GM19372 (cell line): ENCODE data around the gene KIF13A.
A peak's percentile ranks its signal among the peaks of the same experiment; 100 is the strongest.
"Not testable (repeated sequence)": the region's sequence is repeated elsewhere in the genome, so short reads cannot be mapped to it uniquely, and the experiment has no call there.

Experiments
- ATAC-seq: cut with Tn5 transposase; IDR thresholded peaks from one replicate; pipeline ENCODE4 v1.9.1; 2021; ENCODE audit warnings: mild to moderate bottlenecking, low read depth, moderate library complexity; ENCODE audit not compliant: unreplicated experiment

Gene KIF13A

GRCh38 chr6:17971128-17972073 is 16.0 kb downstream of the KIF13A start:
- ATAC-seq, result no peak

GRCh38 chr6:17968876-17969275 is 18.6 kb downstream of the KIF13A start:
- no peak for ATAC-seq

- ATAC-seq, result no peak
These were observed 19.5 kb downstream of the KIF13A start for GRCh38 chr6:17967668-17968518.

GRCh38 chr6:17966451-17966850 is 21.0 kb downstream of the KIF13A start:
- ATAC-seq, result no peak

GRCh38 chr6:17965397-17965796 is 22.0 kb downstream of the KIF13A start:
- ATAC-seq, result no peak

- ATAC-seq, result no peak
These were observed 22.8 kb downstream of the KIF13A start for GRCh38 chr6:17964633-17965032.

- ATAC-seq, result no peak
These were observed 24.9 kb downstream of the KIF13A start for GRCh38 chr6:17962436-17963031.

GRCh38 chr6:17959302-17959701 is 28.1 kb downstream of the KIF13A start:
- ATAC-seq, result no peak

- ATAC-seq, result no peak
These were observed 29.4 kb downstream of the KIF13A start for GRCh38 chr6:17957904-17958620.

- peak; percentile 54 for ATAC-seq
These were observed 29.9 kb downstream of the KIF13A start for GRCh38 chr6:17957498-17957897.

GRCh38 chr6:17957086-17957485 is 30.3 kb downstream of the KIF13A start:
- ATAC-seq, result no peak

- no peak for ATAC-seq
These were observed 37.3 kb downstream of the KIF13A start for GRCh38 chr6:17950095-17950494.

- no peak for ATAC-seq
These were observed 38.3 kb downstream of the KIF13A start for GRCh38 chr6:17949168-17949567.

GRCh38 chr6:17948725-17949124 is 38.7 kb downstream of the KIF13A start:
- no peak for ATAC-seq

GRCh38 chr6:17947574-17947973 is 39.9 kb downstream of the KIF13A start:
- ATAC-seq, result not testable (repeated sequence)

GRCh38 chr6:17945575-17945974 is 41.9 kb downstream of the KIF13A start:
- ATAC-seq, result no peak

- ATAC-seq, result no peak
These were observed 42.3 kb downstream of the KIF13A start for GRCh38 chr6:17945111-17945510.

- ATAC-seq, result no peak
These were observed 46.1 kb downstream of the KIF13A start for GRCh38 chr6:17941318-17941717.

GRCh38 chr6:17940151-17940792 is 47.2 kb downstream of the KIF13A start:
- ATAC-seq, result no peak

GRCh38 chr6:17938901-17939300 is 48.5 kb downstream of the KIF13A start:
- no peak for ATAC-seq
